GM19035 (cell line): ENCODE data around the gene PAN2.
A peak's percentile ranks its signal among the peaks of the same experiment; 100 is the strongest.

Source experiments
- ATAC-seq: cut with Tn5 transposase; IDR thresholded peaks from one replicate; pipeline ENCODE4 v1.9.1; 2021; ENCODE audit not compliant: unreplicated experiment

The PAN2 gene, protein sequence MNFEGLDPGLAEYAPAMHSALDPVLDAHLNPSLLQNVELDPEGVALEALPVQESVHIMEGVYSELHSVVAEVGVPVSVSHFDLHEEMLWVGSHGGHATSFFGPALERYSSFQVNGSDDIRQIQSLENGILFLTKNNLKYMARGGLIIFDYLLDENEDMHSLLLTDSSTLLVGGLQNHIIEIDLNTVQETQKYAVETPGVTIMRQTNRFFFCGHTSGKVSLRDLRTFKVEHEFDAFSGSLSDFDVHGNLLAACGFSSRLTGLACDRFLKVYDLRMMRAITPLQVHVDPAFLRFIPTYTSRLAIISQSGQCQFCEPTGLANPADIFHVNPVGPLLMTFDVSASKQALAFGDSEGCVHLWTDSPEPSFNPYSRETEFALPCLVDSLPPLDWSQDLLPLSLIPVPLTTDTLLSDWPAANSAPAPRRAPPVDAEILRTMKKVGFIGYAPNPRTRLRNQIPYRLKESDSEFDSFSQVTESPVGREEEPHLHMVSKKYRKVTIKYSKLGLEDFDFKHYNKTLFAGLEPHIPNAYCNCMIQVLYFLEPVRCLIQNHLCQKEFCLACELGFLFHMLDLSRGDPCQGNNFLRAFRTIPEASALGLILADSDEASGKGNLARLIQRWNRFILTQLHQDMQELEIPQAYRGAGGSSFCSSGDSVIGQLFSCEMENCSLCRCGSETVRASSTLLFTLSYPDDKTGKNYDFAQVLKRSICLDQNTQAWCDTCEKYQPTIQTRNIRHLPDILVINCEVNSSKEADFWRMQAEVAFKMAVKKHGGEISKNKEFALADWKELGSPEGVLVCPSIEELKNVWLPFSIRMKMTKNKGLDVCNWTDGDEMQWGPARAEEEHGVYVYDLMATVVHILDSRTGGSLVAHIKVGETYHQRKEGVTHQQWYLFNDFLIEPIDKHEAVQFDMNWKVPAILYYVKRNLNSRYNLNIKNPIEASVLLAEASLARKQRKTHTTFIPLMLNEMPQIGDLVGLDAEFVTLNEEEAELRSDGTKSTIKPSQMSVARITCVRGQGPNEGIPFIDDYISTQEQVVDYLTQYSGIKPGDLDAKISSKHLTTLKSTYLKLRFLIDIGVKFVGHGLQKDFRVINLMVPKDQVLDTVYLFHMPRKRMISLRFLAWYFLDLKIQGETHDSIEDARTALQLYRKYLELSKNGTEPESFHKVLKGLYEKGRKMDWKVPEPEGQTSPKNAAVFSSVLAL

DNA sequence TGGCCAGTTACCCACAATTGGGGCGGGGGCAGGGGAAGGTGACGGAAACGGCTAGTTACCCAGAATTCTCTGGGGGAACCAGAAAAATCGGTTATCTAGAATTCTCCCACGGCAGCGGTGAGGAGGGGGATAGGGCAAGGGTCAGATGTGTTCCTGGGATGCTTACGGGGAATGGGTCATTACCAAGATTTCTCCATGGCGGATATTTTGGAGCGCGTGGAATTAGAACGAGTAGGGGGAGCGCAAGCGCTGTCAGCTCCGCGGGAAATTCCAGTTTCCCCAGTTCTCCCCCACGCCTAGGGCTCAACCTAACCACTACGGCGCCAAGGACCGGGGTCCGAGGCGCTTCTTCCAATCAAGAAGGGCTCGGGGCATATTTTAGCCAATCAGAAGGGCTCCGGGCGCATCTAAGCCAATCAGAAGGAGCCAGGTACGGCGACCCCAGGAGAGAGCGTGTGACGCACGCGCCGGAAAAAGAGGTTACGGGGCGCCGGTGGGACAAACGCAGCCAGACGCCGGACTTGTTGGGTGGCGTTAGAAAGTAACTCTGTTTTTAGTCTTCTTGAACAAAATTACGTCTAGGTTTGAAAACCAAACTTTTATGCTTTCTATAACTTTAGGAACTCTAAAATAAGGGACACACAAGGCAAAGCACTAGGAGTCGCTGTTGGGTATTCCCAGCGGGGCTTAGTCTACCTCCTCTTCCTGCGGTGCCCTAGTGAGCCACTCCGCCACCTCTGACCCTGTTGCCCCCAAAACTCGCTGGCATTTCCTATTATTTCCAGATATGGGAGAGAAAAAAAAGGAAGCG, at the start of gene PAN2:
PAN2 (minus strand) TSS at position 322 of the 811 bp plus-strand sequence. CDS start 906 bp downstream, outside the sequence.
- ATAC-seq = peak; percentile 94

DNA sequence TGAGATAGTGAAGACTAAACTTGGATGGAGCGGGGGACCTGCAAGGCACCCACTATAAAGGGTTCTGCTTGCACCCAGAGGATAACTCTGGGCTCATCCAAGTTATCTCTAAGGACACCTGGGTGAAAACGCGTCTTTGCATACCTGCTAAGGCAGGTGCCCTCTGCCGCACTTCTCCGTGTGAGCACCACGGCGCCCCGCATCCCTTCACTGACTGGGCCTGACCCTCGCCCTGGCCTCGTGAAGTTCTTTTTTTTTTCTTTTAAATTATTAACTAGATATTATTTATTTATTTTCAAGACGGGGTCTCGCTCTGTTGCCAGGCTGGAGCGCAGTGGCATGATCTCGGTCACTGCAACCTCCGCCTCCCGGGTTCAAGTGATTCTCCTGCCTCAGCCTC, 48.8 kb upstream of the PAN2 start:
- ATAC-seq = no peak

DNA sequence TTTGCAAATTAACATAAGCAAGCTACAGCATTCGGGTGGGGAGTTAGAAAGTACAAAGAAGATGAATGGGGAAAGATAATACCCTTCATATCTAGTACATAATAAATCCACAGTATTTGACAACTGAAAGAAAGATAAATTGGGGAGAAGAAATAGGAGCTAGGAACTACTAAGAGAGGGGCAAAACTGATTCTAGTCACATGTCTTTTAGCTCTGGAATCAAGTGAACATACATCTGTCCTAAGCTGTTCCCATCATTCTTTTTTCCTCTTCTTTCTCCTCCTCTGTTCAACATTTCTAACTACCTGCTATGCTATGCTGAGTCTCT, 44.2 kb upstream of the PAN2 start:
- ATAC-seq = no peak

DNA sequence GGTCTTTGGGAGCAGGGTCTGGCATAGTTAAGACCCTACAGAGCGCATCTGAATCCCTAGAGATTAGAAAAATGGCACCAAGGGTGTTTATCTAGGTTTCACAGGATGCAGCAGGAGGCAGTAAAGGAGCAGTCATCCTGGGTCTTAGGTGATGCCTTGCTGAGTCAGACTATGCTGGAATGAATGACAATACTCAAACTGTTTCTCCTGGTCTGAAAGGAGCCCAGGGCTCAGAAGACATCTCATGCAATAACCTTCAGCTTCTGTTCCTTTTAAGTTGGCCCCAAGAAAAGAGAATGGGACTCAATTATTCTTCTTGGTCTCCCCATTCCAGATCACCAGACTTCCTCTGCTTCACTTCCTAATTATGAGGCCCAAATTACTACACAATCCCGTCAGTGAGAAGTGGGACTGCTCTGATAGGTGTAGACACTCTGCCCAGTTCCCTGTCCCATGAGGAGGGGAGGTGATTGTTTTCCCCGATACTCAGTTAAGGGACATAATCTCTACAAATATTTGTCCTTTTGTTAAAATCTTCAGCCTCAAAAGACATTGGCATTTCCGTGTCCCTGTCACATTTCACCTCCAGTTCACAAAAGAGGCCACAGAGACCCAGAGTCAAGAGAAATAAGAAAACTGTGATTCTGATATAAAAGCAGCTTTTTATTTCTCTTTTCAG, 43.6 kb upstream of the PAN2 start:
- ATAC-seq = no peak

DNA sequence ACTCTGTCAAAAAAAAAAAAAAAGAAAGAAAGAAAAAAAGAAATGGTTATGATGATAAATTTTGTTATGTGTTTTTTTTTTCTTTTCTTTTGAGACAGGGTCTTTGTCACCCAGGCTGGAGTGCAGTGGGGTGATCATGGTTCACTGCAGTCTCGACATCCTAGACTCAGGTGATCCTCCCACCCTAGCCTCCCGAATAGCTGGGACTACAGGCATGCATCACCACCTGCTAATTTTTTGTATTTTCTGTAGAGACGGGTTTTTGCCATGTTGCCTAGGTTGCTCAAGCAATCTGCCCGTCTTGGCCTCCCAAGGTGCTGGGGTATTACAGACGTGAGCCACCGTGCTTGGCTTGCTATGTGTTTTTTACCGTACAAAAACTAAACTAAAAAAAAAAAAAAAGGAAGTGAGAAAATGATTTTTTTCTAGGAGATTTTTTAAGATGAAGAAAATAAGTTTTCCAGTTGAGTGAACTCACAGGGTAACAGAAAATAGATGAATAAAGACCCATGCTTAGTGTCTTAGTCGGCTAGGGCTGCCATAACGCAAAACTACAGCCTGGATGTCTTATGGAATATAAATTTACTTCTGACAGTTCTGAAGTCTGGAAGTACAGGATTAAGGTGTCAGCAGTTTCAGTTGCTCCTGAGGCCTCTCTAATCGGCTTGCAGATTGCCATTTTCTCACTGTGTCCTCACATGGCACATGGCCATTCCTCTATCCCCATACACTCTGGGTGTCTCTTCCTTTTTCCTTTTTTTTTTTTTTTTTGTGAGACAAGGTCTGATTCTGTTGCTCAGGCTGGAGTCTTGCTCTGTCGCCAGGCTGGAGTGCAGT, 42.0 kb upstream of the PAN2 start:
- peak; percentile 56 for ATAC-seq

DNA sequence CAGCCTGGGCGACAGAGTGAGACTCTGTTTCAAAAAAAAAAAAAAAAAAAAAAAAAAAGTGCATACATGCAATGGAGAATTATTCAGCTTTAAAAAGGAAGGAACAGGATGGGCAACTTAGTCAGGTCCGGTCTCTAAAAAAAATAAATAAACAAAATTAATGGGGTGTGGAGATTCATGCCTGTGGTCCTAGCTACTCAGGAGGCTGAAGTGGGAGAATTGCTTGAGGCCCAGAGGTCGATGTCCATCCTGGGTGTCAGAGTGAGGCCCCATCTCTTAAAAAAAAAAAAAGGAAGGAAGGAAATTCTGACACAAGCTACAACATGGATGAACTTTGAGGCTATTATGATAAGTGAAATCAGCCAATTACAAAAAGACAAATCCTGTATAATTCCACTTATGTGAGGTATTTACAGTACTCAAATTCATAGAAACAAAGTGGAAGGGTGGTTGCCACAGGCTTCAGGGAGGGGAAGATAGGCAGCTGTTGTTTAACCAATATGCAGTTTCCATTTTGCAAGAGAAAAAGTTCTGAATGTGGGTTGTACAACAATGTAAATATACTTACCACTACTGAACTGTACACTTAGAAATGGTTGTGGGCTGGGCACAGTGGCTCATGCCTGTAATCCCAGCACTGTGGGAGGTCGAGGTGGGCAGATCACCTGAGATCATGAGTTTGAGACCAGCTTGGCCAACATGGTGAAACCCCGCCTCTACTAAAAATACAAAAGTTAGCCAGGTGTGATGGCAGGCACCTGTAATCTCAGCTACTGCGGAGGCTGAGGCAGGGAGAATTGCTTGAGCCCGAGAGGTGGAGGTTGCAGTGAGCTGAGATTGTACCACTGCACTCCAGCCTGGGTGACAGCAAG, 41.2 kb upstream of the PAN2 start:
- peak; percentile 36 for ATAC-seq

DNA sequence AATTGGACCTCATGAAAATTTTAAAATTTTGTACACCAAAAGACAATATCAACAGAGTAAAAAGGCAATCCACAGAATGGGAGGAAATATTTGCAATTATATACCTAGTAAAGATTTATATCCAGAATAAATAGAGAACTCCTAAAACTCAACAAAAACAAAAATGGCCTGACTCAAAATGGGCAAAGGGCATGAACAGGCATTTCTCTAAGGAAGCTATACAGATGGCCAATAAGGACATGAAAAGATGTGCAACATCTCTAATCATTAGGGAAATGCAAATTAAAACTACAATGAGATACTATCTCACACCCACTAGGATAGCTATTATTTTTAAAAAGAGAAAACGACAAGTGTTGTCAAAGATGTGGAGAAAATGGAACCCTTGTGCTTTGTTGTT, 39.7 kb upstream of the PAN2 start:
- ATAC-seq = no peak

DNA sequence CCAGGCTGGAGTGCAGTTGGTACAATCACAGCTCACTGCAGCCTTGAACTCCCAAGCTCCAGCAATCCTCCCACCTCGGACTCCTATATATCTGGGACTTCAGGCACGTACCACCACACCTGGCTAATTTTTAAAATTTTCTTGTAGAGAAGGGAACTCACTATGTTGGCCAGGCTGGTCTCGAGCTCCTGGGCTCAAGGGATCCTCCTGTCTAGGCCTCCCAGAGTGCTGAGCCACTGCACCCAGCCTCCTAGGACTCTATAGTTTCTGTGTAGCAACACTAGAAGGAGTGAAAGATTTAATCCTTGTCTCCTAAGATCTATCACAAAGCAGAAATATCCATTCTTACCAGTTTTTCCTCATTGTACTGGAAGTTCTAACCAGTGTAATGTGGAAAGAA, 33.1 kb upstream of the PAN2 start:
- no peak for ATAC-seq

DNA sequence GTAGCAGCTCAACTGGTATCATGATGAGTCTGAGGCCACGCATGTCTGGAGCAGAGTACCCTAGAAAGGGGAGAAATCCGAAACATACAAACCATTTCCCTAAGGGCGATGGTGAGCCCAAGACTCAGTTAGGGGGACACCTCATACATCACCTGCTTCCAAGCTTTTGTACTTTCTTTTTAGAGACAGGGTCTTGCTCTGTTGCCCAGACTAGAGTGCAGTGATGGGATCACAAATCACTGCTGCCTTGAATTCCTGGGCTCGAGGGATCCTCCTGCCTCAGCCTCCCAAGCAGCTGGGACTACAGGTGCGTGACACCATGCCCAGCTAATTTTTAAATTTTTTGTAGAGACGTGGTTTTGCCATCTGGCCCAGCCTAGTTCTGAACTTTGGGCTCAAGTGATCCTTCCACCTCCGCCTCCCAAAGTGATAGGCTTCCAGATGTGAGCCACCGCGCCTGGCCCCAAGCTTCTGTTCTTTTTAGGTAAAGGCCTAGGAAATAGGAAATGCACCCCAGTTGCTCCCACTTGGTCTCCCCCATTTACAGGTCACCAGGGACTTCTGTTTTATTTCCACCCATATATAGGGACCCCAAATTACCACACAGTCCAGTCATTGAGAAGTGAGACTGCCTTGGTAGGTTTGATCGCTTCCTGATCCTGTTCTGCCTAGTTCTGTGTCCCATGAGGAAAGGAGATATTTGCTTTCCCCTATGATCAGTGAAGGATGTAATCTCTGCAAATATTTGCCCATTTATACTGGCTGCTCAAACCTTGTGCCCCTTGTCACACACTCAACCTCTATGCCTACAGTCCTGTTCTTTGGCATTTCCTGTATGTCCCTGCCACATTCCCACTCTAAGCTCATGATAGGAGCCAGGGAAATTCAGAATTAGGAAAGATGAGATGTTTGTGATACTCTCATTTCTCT, 28.6 kb upstream of the PAN2 start, which contains the start of gene APOF:
APOF (minus strand) TSS at position 728 of the 930 bp plus-strand sequence; CDS start at position 616, 112 bp downstream.
- no peak for ATAC-seq

DNA sequence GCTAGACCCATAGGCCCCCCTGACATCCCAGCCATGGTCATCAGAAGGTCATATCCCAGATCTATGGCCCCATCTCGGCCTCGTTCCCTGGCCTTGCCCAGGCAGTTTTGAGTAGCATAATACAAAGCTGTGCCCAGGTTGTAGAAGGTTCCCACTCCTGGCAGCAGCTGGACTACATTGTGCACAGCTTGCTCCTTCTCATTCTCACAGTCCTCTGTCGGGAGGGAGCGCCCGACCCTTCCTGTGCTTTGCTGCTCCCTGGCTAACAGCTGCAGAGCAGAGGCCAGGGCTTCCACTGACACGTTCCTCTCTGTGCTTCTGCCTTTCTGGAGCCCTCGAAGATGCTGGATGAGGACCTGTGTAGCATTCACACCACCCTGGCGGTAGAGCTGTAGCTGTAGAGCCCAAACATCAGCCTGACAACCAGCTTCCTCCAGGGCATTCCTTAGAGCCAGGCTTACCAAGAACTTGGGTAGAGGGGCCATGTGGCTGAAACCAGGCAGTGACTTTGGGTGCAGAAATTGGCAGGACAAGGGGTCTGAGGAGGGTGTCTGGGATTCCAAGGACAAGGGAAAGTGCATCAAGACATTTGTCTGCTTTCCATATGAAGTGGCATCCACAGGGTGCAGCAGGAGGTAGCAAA, 27.8 kb upstream of the PAN2 start:
- ATAC-seq = no peak

DNA sequence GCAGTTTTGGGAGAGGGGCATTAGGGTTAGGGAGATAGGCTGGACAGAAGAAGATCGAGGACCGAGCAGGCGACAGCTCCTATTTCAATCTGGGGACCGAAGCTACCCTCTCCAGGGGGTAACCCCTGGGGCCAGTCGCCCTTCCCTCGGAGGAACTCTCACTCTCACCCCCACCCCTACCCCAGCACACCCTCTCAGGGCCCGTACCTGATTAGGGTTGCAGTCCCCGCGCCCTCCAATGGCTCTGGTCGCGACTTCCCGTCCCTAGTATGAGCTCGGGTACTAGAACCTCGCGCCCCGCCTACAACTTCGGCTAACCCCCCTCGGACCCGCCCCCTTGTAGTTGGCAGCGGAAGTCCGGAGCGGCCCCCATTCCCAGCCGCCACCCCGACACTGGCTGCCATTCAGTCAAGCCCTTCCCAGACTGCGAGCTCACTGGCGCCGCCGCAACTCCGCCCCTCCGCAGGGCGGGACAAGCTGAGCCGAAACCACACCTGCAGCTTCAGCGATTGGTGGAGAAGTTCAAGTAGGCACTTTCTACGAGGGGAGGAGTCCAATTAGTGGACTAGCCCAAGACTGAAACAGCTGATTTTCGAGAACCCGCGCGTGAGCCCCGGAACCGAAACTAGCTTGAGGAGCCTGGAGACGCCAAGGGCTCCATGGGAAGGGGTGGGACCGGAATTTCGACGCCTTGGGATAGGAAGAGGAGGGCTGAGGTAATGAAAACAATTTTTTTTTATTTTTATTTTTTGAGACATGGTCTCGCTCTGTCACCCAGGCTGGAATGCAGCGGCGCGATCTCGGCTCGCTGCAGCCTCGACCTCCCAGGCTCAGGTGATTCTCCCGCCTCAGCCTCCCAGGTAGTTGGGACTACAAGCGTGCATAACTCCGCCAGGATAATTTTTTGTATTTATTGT, 26.3 kb upstream of the PAN2 start, which contains the start of gene STAT2:
STAT2 (minus strand) TSS at position 257 of the 917 bp plus-strand sequence. CDS start 3,536 bp downstream, outside the sequence.
- ATAC-seq = peak; percentile 96

DNA sequence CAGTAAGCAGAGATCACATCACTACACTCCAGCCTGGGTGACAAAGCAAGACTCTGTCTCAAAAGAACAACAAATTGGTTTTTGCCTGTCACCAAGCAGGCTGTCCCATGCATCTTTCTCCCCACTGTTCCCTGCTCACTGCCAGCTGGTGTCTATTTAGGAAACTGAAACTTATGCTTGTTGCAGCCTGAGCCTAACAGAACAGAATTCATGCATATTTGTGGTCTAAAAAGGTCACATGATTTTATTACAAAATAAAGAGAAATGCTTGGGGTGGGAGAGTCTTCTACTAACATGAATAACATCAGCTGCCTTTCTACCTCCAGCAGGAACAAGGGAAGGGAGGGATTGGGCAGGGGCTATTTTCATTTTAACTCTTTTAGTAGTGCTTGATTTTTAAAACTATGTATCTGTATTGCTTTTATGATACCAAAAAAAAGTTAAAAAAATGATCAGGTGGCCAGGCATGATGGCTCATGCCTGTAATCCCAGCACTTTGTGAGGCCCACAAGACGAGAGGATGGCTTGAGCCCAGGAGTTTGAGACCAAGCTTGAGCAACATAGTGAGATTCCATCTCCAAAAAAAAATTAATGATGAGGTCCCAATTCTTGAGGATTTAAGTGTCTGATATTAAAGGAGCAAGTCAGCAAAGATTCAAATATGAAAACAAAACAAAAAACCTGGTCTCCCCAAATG, 25.2 kb upstream of the PAN2 start:
- no peak for ATAC-seq

DNA sequence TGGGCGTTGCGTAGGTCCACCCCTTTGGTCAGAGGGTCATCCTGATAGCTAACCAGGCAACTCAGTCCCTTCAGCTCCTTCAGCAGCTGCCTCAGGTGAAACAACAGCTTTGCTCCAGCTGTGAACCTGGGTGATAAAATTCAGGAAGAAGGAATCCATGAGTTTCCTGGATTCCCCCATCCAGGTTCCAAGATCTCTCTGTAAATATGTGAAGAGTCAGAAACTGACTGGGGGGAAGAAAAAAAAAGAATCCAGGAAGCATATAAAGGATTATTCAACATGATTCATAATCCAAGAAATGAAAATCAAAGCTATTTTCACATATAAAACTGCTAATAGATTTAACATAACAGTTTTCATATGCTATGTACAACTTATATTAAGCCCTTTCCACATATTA, 17.5 kb upstream of the PAN2 start:
- ATAC-seq = no peak

DNA sequence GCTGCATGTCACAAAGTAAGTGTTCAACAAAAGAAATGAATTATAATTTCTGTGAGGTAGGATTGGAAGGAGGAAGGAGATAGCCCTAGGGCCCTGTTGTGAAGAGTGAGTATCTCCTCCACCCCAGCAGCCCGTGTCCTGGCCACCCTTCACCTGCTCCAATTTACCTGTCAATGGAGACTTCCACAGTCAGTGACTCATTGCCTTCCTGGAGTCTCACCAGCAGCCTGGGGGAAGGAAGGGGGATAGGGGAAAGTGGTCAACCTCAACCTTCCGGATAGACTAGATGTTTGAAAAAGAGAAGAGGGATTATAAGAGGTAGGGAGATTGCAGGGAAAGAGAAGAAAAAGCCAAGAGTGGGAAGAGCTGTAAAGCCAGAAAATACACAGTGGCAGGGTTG, 16.9 kb upstream of the PAN2 start:
- ATAC-seq = no peak

DNA sequence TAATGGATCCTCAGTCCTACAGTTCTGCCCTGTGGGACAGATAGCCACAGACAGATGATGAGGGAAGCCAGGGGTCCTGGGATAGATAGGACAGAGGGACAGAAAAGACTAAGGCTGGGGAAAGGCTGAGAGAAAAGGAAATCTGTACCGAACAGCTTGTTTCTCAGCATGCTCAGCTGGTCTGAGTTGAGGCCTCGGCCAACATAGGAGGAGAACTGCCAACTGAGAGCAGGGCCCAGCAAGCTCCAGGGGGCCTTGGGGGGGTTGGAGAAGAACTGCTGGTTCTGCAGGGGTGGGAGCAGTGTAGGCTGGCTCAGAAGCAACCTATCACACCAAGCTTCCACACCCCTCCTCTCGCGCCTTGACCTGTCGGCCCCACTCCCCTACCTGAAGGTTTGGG, 15.0 kb upstream of the PAN2 start:
- ATAC-seq = no peak
